HepG2 (cell line): ENCODE measurements around the gene SLC23A2. TPM values are rescaled to one million over a fixed set of nuclear protein-coding genes. Genes with fewer than 3 reads are reported as not detected.

ENCODE experiments used
- ATAC-seq: fragments of 200-7000 bp; cut with Tn5 transposase; 3 replicates; pipeline ENCODE4 v1.9.1; 2020; ENCODE audit warnings: mild to moderate bottlenecking, moderate library complexity
- BruUV-seq: library from RNA; stranded (reverse); fragments of 400-500 nt; replicated peaks from 2 replicates; lab custom pipeline; 2021; lab: Mats Ljungman, UMichigan
- CTCF ChIA-PET: fragments of 300-600 bp; formaldehyde crosslinking; extraction: SDS; loops from one replicate; lab custom pipeline; 2021; ENCODE audit warnings: low total read pairs, inconsistent platforms, low intra/inter-chr PET ratio; lab: Yijun Ruan, JAX
- POLR2A ChIA-PET: fragments of 350-600 bp; sonication (Branson Sonifier 250); formaldehyde crosslinking; loops from one replicate; lab custom pipeline; 2020; ENCODE audit warnings: antibody characterized with exemption, inconsistent platforms; lab: Yijun Ruan, JAX
- DNase-seq: peaks from one replicate; pipeline ENCODE4 v3.0.0-alpha.2; 2015; ENCODE audit warnings: low spot score
- FAIRE-seq: peaks from 3 replicates; lab custom pipeline; 2011; peaks lifted over from hg19 to GRCh38; lab: Jason Lieb, UNC
- H2AFZ ChIP-seq: one replicate; pipeline ENCODE4 v1.6.1; 2011; ENCODE audit warnings: low read length, inconsistent platforms
- H3K27ac ChIP-seq: fragments of 300-600 bp; 3 replicates; pipeline ENCODE4 v1.8.0; 2011; ENCODE audit warnings: mixed run types, mild to moderate bottlenecking, mixed read lengths, low read length, inconsistent platforms; ENCODE audit not compliant: insufficient read depth; ENCODE audit errors: extremely low read length
- H3K27me3 ChIP-seq, 2 experiments: fragments of 200-600 bp in 1 of 2; 2 replicates in 1 of 2; 3 replicates in 1 of 2; pipeline versions ENCODE4 v1.6.0 to v1.8.0; 2011; ENCODE audit warnings: low read length in 2 of 2, mild to moderate bottlenecking in 2 of 2, moderate library complexity in 2 of 2, inconsistent platforms in 1 of 2; ENCODE audit not compliant: insufficient read depth in 2 of 2, control insufficient read depth in 1 of 2
- H3K36me3 ChIP-seq, 2 experiments: fragments of 200-600 bp in 1 of 2; replicated peaks in 1 of 2; 2 replicates in 1 of 2; 3 replicates in 1 of 2; pipeline versions ENCODE4 v1.5.1 to v1.8.0; 2011; ENCODE audit warnings: low read length in 2 of 2, inconsistent platforms in 1 of 2; ENCODE audit not compliant: insufficient read depth in 2 of 2, control insufficient read depth in 1 of 2
- H3K4me1 ChIP-seq: 2 replicates; pipeline ENCODE4 v1.5.1; 2012; ENCODE audit warnings: low read length, inconsistent platforms; ENCODE audit not compliant: insufficient read depth
- H3K4me2 ChIP-seq: 2 replicates; pipeline ENCODE4 v1.6.0; 2011; ENCODE audit warnings: low read depth, low read length, inconsistent platforms
- H3K4me3 ChIP-seq, 3 experiments: fragments of 200-600 bp in 1 of 3; sonication (generic), shearing (Covaris generic) in 1 of 3; replicated peaks in 1 of 3; 2 replicates each; pipeline ENCODE4 v1.5.1; 2011 to 2016; ENCODE audit warnings: low read length in 3 of 3, inconsistent platforms in 2 of 3, low read depth in 2 of 3, mild to moderate bottlenecking in 2 of 3, control low read depth in 1 of 3, mixed read lengths in 1 of 3; ENCODE audit not compliant: insufficient read depth in 1 of 3
- H3K79me2 ChIP-seq: one replicate; pipeline ENCODE4 v1.6.1; 2011; ENCODE audit warnings: low read length, inconsistent platforms; ENCODE audit not compliant: insufficient read depth
- H3K9ac ChIP-seq: 2 replicates; pipeline ENCODE4 v1.6.0; 2011; ENCODE audit warnings: mild to moderate bottlenecking, low read depth, low read length, inconsistent platforms; ENCODE audit not compliant: insufficient read depth
- H3K9me3 ChIP-seq: 2 replicates; pipeline ENCODE4 v1.5.1; 2012; ENCODE audit warnings: mild to moderate bottlenecking, low read length
- H4K20me1 ChIP-seq: 2 replicates; pipeline ENCODE4 v1.6.0; 2011; ENCODE audit warnings: inconsistent platforms, mild to moderate bottlenecking, low read length, moderate library complexity; ENCODE audit not compliant: insufficient read depth
- AKAP8 ChIP-seq: sonication (generic); formaldehyde crosslinking; IDR thresholded peaks from 2 replicates; pipeline ENCODE4 v1.5.1; 2020; ENCODE audit warnings: mild to moderate bottlenecking, missing genetic modification reagents
- CBFB ChIP-seq: sonication (generic); formaldehyde crosslinking; IDR thresholded peaks from 2 replicates; pipeline ENCODE4 v1.4.0; 2020; ENCODE audit warnings: missing genetic modification reagents
- E2F1 ChIP-seq: sonication (generic); formaldehyde crosslinking; IDR thresholded peaks from 2 replicates; pipeline ENCODE4 v1.5.0; 2020; ENCODE audit warnings: missing genetic modification reagents
- HDAC6 ChIP-seq: fragments of 200-600 bp; sonication (generic); IDR thresholded peaks from 2 replicates; pipeline ENCODE4 v1.7.0; 2017; ENCODE audit warnings: mild to moderate bottlenecking, antibody characterized with exemption, low read length, low read depth
- HNF4A ChIP-seq: sonication (generic); formaldehyde crosslinking; IDR thresholded peaks from 2 replicates; pipeline ENCODE4 v1.4.0; 2020; ENCODE audit warnings: missing genetic modification reagents
- MYNN ChIP-seq: sonication (generic); formaldehyde crosslinking; IDR thresholded peaks from 2 replicates; pipeline ENCODE4 v1.4.0; 2020; ENCODE audit warnings: mild to moderate bottlenecking, low read depth, missing genetic modification reagents
- NONO ChIP-seq, 2 experiments: fragments of 450-650 bp in 1 of 2; sonication (generic) in 1 of 2; formaldehyde crosslinking in 1 of 2; IDR thresholded peaks in 1 of 2; conservative IDR thresholded peaks in 1 of 2; 2 replicates each; pipeline versions ENCODE4 v1.6.1 to v1.8.0; 2017 to 2022; ENCODE audit warnings: mild to moderate bottlenecking in 1 of 2, missing genetic modification reagents in 1 of 2, moderate library complexity in 1 of 2
- NR2F6 ChIP-seq, 2 experiments: IDR thresholded peaks; 2 replicates each; pipeline ENCODE4 v1.6.1; 2016; ENCODE audit warnings: antibody characterized with exemption in 1 of 2, mild to moderate bottlenecking in 1 of 2
- PHF21A ChIP-seq: sonication (generic); formaldehyde crosslinking; IDR thresholded peaks from 2 replicates; pipeline ENCODE4 v1.5.0; 2020; ENCODE audit warnings: mild to moderate bottlenecking, missing genetic modification reagents
- SIX4 ChIP-seq: sonication (generic); formaldehyde crosslinking; IDR thresholded peaks from 2 replicates; pipeline ENCODE4 v1.4.0; 2020; ENCODE audit warnings: missing genetic modification reagents
- SOX5 ChIP-seq: IDR thresholded peaks from 2 replicates; pipeline ENCODE4 v1.6.1; 2016; ENCODE audit warnings: borderline replicate concordance
- ZFP41 ChIP-seq: sonication (generic); formaldehyde crosslinking; IDR thresholded peaks from 2 replicates; pipeline ENCODE4 v1.4.0; 2020; ENCODE audit warnings: mild to moderate bottlenecking, missing genetic modification reagents, borderline replicate concordance
- ZNF20 ChIP-seq: sonication (generic); formaldehyde crosslinking; IDR thresholded peaks from 2 replicates; pipeline ENCODE4 v1.4.0; 2020; ENCODE audit warnings: mild to moderate bottlenecking, moderate library complexity, missing genetic modification reagents
- ZNF460 ChIP-seq: sonication (generic); formaldehyde crosslinking; IDR thresholded peaks from 2 replicates; pipeline ENCODE4 v1.5.1; 2020; ENCODE audit warnings: missing genetic modification reagents, mild to moderate bottlenecking, borderline replicate concordance
- ZNF556 ChIP-seq: sonication (generic); formaldehyde crosslinking; IDR thresholded peaks from 2 replicates; pipeline ENCODE4 v1.4.0; 2020; ENCODE audit warnings: mild to moderate bottlenecking, missing genetic modification reagents, borderline replicate concordance
- ZNF724P ChIP-seq: sonication (generic); formaldehyde crosslinking; IDR thresholded peaks from 2 replicates; pipeline ENCODE4 v1.8.0; 2022; ENCODE audit warnings: missing genetic modification reagents, borderline replicate concordance
- ZZZ3 ChIP-seq: sonication (generic); formaldehyde crosslinking; IDR thresholded peaks from 2 replicates; pipeline ENCODE4 v1.4.0; 2020; ENCODE audit warnings: missing genetic modification reagents, mild to moderate bottlenecking, borderline replicate concordance
- WGBS: methylation state at CpG from one replicate; pipeline ENCODE4 v1.1.6; 2017; ENCODE audit warnings: low lambda C conversion rate; 5-methylcytosine and 5-hydroxymethylcytosine counted together
- in situ Hi-C: cut with HindIII; loops from 2 replicates; pipeline ENCODE4 v1.10.0; 2017; ENCODE audit warnings: low pct_unique_long_range_greater_than_20kb; ENCODE audit not compliant: extremely low pct_ligation_motif_present
- intact Hi-C: fragments of 100-400 bp; cut with micrococcal nuclease; formaldehyde crosslinking; loops from one replicate; pipeline ENCODE4 v1.10.0; 2022; ENCODE audit not compliant: unreplicated experiment
- polyA plus RNA-seq, 8 experiments: library from polyadenylated mRNA; depleted of rRNA in 3 of 8; stranded (reverse) in 7 of 8; unstranded in 1 of 8; fragments of >200 nt; fragmentation: Illumina TruSeq in 4 of 8; extraction: Trizol in 4 of 8; gene quantifications; 2 replicates each; pipeline versions ENCODE4 v1.2.1 to v1.2.3, GENCODE V29; 2011 to 2016; ENCODE audit warnings: low read depth in 4 of 8, missing spikeins in 1 of 8, mixed read lengths in 1 of 8; ENCODE audit not compliant: insufficient read depth in 1 of 8
- total RNA-seq, 5 experiments: library from RNA; depleted of rRNA; stranded (reverse); fragments of >200 nt; fragmentation: Illumina TruSeq; extraction: Trizol; gene quantifications; 2 replicates each; pipeline ENCODE4 v1.2.3, GENCODE V29; 2016; ENCODE audit warnings: low read depth in 1 of 5
- TF ChIP-seq, protein P1 (sequence below): sonication (generic); formaldehyde crosslinking; IDR thresholded peaks from 2 replicates; pipeline ENCODE4 v1.4.0; 2020; ENCODE audit warnings: missing genetic modification reagents

SLC23A2 gene
- total and polyA plus RNA-seq, 2 of the 13 experiments (the other 11 are each of a cell fraction or from before 2014, with no cell fraction given): 42.2 to 51.2 TPM

DNA sequence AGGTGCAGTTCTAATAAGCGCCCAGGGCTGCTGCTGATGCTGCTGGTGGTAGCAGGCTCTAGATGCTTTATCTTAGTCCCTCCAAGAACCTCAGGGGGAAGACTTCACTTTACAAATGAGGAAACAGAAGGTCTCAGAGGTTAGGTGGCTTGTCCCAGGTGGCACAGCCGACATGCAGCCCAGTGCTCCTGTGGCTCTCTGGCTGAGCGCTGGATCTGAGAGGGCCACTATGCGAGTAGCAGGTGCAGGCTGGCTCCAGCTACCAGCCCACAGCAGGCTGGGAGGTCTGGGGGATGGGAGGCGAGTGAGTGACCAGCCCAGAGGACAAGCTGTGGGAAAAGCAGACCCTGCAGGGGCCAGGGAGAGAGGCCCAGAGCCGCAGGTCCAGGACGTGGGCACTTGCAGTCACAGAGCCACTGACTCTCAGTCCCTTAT is 188.7 kb downstream of the SLC23A2 start:
- H3K9ac ChIP-seq: no peak overlapping the region
- no peaks in the 10 kb centered on the region for H3K79me2 ChIP-seq
- in situ Hi-C loops (no loop called here), intact Hi-C loops (no loop called here)
- DNase-seq (no peak), FAIRE-seq (no peak), ATAC-seq (peak; percentile 5; the same call in 2 of the 3 replicates)
- H3K4me2 ChIP-seq: no peak overlapping the region
- CTCF ChIA-PET: no interaction called here
- peaks cover 16 to 74% of the 10 kb centered on the region in 2 experiments; a peak in 4 of 5 replicates for H3K27me3 ChIP-seq
- no peak overlapping the region for H3K4me3 ChIP-seq
- peaks cover 7% of the 10 kb centered on the region for H3K4me1 ChIP-seq
- H2AFZ ChIP-seq: no peak overlapping the region
- 27% methylated on average over 6 of the region's 7 CpGs for WGBS
- no peaks in the 10 kb centered on the region for H3K36me3 ChIP-seq
- no peak overlapping the region for H3K27ac ChIP-seq
- no TSS peak for BruUV-seq
- POLR2A ChIA-PET: no interaction called here
- H3K9me3 ChIP-seq: no peaks in the 10 kb centered on the region
- TF ChIP-seq, protein P1, sequence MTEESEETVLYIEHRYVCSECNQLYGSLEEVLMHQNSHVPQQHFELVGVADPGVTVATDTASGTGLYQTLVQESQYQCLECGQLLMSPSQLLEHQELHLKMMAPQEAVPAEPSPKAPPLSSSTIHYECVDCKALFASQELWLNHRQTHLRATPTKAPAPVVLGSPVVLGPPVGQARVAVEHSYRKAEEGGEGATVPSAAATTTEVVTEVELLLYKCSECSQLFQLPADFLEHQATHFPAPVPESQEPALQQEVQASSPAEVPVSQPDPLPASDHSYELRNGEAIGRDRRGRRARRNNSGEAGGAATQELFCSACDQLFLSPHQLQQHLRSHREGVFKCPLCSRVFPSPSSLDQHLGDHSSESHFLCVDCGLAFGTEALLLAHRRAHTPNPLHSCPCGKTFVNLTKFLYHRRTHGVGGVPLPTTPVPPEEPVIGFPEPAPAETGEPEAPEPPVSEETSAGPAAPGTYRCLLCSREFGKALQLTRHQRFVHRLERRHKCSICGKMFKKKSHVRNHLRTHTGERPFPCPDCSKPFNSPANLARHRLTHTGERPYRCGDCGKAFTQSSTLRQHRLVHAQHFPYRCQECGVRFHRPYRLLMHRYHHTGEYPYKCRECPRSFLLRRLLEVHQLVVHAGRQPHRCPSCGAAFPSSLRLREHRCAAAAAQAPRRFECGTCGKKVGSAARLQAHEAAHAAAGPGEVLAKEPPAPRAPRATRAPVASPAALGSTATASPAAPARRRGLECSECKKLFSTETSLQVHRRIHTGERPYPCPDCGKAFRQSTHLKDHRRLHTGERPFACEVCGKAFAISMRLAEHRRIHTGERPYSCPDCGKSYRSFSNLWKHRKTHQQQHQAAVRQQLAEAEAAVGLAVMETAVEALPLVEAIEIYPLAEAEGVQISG: no peak
- TF ChIP-seq SIX4 (no peak), CBFB (CRISPR knock-in tag) (no peak), MYNN (CRISPR knock-in tag) (no peak), AKAP8 (CRISPR knock-in tag) (no peak), ZNF20 (CRISPR knock-in tag) (no peak), ZNF556 (CRISPR knock-in tag) (no peak), E2F1 (no peak), HNF4A (CRISPR knock-in tag) (no peak), HDAC6 (no peak), ZZZ3 (no peak), ZNF460 (CRISPR knock-in tag) (no peak), NR2F6 (IDR thresholded peaks at IDR 0.05) (no peak), NR2F6 (CRISPR knock-in tag; IDR thresholded peaks at IDR 0.05) (no peak), ZNF724P (CRISPR knock-in tag) (no peak), ZFP41 (no peak), PHF21A (CRISPR knock-in tag) (no peak), NONO (IDR thresholded peaks at IDR 0.05) (no peak), NONO (CRISPR knock-in tag; conservative IDR thresholded peaks at IDR 0.05) (no peak), SOX5 (CRISPR knock-in tag) (no peak)
- H4K20me1 ChIP-seq: no peaks in the 10 kb centered on the region
